Neural progenitor cell (in vitro differentiated cells): ENCODE data around the gene GSK3A.

ENCODE experiments used
- CTCF ChIP-seq: fragments of 200-600 bp; sonication (generic); IDR thresholded peaks from 2 replicates; pipeline ENCODE4 v1.5.1; 2017; ENCODE audit warnings: antibody characterized with exemption, mild to moderate bottlenecking
- EZH2 ChIP-seq: fragments of 200-600 bp; sonication (generic); IDR thresholded peaks from 2 replicates; pipeline ENCODE4 v1.6.1; 2017; ENCODE audit warnings: antibody characterized with exemption, mild to moderate bottlenecking, moderate library complexity
- EZH2phosphoT487 ChIP-seq: fragments of 200-600 bp; sonication (generic); IDR thresholded peaks from 2 replicates; pipeline ENCODE4 v1.6.1; 2017; ENCODE audit warnings: antibody characterized with exemption

GRCh38 chr19:42219812-42220750 is 22.3 kb downstream of the GSK3A start, which contains the start of gene ZNF526:
- TF ChIP-seq EZH2 (no peak), CTCF (peak; percentile 39), EZH2phosphoT487 (no peak)
